MG63 (cell line): ENCODE data around the gene JAG1. TPM values are rescaled to one million over a fixed set of nuclear protein-coding genes. Genes with fewer than 3 reads are reported as not detected.
A peak's percentile ranks its signal among the peaks of the same experiment; 100 is the strongest.

Experiments
- DNase-seq: peaks from one replicate; pipeline ENCODE4 v3.0.0-alpha.2; 2020
- H3K27me3 ChIP-seq: fragments of 250-450 bp; sonication (Bioruptor Pico); 2 replicates; pipeline ENCODE4 v1.5.1; 2020; ENCODE audit warnings: mild to moderate bottlenecking, moderate library complexity
- H3K36me3 ChIP-seq: fragments of 250-450 bp; sonication (Bioruptor Pico); 2 replicates; pipeline ENCODE4 v1.5.1; 2020; ENCODE audit warnings: mild to moderate bottlenecking, moderate library complexity
- H3K4me3 ChIP-seq: fragments of 250-450 bp; sonication (Bioruptor Pico); 2 replicates; pipeline ENCODE4 v1.5.1; 2020; ENCODE audit warnings: mild to moderate bottlenecking, moderate library complexity
- H3K9me3 ChIP-seq: fragments of 250-450 bp; sonication (Bioruptor Pico); 2 replicates; pipeline ENCODE4 v1.5.1; 2020; ENCODE audit warnings: mild to moderate bottlenecking, moderate library complexity
- total RNA-seq: library from RNA; depleted of rRNA; stranded (reverse); fragments of >200 nt; shearing (Covaris generic); gene quantifications from 2 replicates; pipeline ENCODE4 v1.2.3, GENCODE V29; 2014; ENCODE audit warnings: low replicate concordance

Gene JAG1
- total RNA-seq, 1 experiment from 2014 or later: 5.3 TPM

GRCh38 chr20:10651227-10651990 lies 22.4 kb downstream of the JAG1 start:
- no peak for DNase-seq
- H3K27me3 ChIP-seq: no peaks in the 10 kb centered on the region

GRCh38 chr20:10649797-10650160 lies 24.0 kb downstream of the JAG1 start:
- no peaks in the 10 kb centered on the region for H3K27me3 ChIP-seq
- peak; percentile 40 for DNase-seq
- H3K36me3 ChIP-seq: peaks cover 26% of the 10 kb centered on the region
- H3K4me3 ChIP-seq: no peak overlapping the region
- no peaks in the 10 kb centered on the region for H3K9me3 ChIP-seq

More at GRCh38 chr20:10651227-10651990, 22.4 kb downstream of the JAG1 start:
- Histone ChIP-seq H3K9me3 (no peaks in the 10 kb centered on the region), H3K4me3 (no peak overlapping the region), H3K36me3 (peaks cover 26% of the 10 kb centered on the region)

GRCh38 chr20:10649080-10649796 lies 24.6 kb downstream of the JAG1 start:
- Histone ChIP-seq H3K4me3 (no peak overlapping the region), H3K9me3 (no peaks in the 10 kb centered on the region), H3K27me3 (no peaks in the 10 kb centered on the region), H3K36me3 (peaks cover 26% of the 10 kb centered on the region)
- no peak for DNase-seq

GRCh38 chr20:10648651-10649050 lies 25.1 kb downstream of the JAG1 start:
- no peak overlapping the region for H3K4me3 ChIP-seq
- DNase-seq: peak; percentile 49
- H3K9me3 ChIP-seq: no peaks in the 10 kb centered on the region
- peaks cover 26% of the 10 kb centered on the region for H3K36me3 ChIP-seq
- H3K27me3 ChIP-seq: no peaks in the 10 kb centered on the region

- no peak for DNase-seq
- Histone ChIP-seq H3K9me3 (no peaks in the 10 kb centered on the region), H3K36me3 (peaks cover 26% of the 10 kb centered on the region), H3K27me3 (no peaks in the 10 kb centered on the region), H3K4me3 (no peak overlapping the region)
These were observed 25.9 kb downstream of the JAG1 start for GRCh38 chr20:10647909-10648308.

- Histone ChIP-seq H3K9me3 (no peaks in the 10 kb centered on the region), H3K4me3 (no peak overlapping the region), H3K27me3 (no peaks in the 10 kb centered on the region), H3K36me3 (peaks cover 26% of the 10 kb centered on the region)
- DNase-seq: no peak
These were observed 26.3 kb downstream of the JAG1 start for GRCh38 chr20:10647471-10647870.

GRCh38 chr20:10646886-10647420 lies 26.8 kb downstream of the JAG1 start:
- Histone ChIP-seq H3K9me3 (no peaks in the 10 kb centered on the region), H3K36me3 (peaks cover 29% of the 10 kb centered on the region), H3K27me3 (no peaks in the 10 kb centered on the region), H3K4me3 (no peak overlapping the region)
- DNase-seq: no peak

GRCh38 chr20:10646006-10646405 lies 27.8 kb downstream of the JAG1 start:
- Histone ChIP-seq H3K27me3 (no peaks in the 10 kb centered on the region), H3K36me3 (peaks cover 33% of the 10 kb centered on the region), H3K4me3 (no peak overlapping the region), H3K9me3 (no peaks in the 10 kb centered on the region)
- no peak for DNase-seq

- Histone ChIP-seq H3K9me3 (no peaks in the 10 kb centered on the region), H3K36me3 (peaks cover 26% of the 10 kb centered on the region), H3K27me3 (no peaks in the 10 kb centered on the region), H3K4me3 (no peak overlapping the region)
- DNase-seq: no peak
These were observed 28.6 kb downstream of the JAG1 start for GRCh38 chr20:10645205-10645570.

GRCh38 chr20:10644458-10645204 lies 29.2 kb downstream of the JAG1 start:
- Histone ChIP-seq H3K27me3 (no peaks in the 10 kb centered on the region), H3K36me3 (peaks cover 26% of the 10 kb centered on the region), H3K9me3 (no peaks in the 10 kb centered on the region), H3K4me3 (no peak overlapping the region)
- DNase-seq: no peak

- H3K36me3 ChIP-seq: peaks cover 29% of the 10 kb centered on the region
- H3K27me3 ChIP-seq: no peaks in the 10 kb centered on the region
- no peak overlapping the region for H3K4me3 ChIP-seq
- DNase-seq: no peak
- H3K9me3 ChIP-seq: no peaks in the 10 kb centered on the region
These were observed 30.3 kb downstream of the JAG1 start for GRCh38 chr20:10643560-10643873.

- Histone ChIP-seq H3K27me3 (no peaks in the 10 kb centered on the region), H3K36me3 (peaks cover 27% of the 10 kb centered on the region), H3K9me3 (no peaks in the 10 kb centered on the region), H3K4me3 (no peak overlapping the region)
- no peak for DNase-seq
These were observed 30.8 kb downstream of the JAG1 start for GRCh38 chr20:10642856-10643559.

- peaks cover 17% of the 10 kb centered on the region for H3K36me3 ChIP-seq
- DNase-seq: no peak
These were observed 31.9 kb downstream of the JAG1 start for GRCh38 chr20:10641893-10642292.

GRCh38 chr20:10641467-10641866 lies 32.3 kb downstream of the JAG1 start:
- DNase-seq: no peak
- H3K27me3 ChIP-seq: no peaks in the 10 kb centered on the region
- peaks cover 15% of the 10 kb centered on the region; the same call in 1 of the 2 replicates for H3K36me3 ChIP-seq
- no peaks in the 10 kb centered on the region for H3K9me3 ChIP-seq
- H3K4me3 ChIP-seq: no peak overlapping the region

More at GRCh38 chr20:10641893-10642292, 31.9 kb downstream of the JAG1 start:
- Histone ChIP-seq H3K9me3 (no peaks in the 10 kb centered on the region), H3K27me3 (no peaks in the 10 kb centered on the region), H3K4me3 (no peak overlapping the region)

- DNase-seq: no peak
- no peaks in the 10 kb centered on the region for H3K9me3 ChIP-seq
- H3K36me3 ChIP-seq: peaks cover 15% of the 10 kb centered on the region; the same call in 1 of the 2 replicates
- no peaks in the 10 kb centered on the region for H3K27me3 ChIP-seq
- H3K4me3 ChIP-seq: no peak overlapping the region
These were observed 32.9 kb downstream of the JAG1 start for GRCh38 chr20:10640897-10641296.

- peaks cover 15% of the 10 kb centered on the region; the same call in 1 of the 2 replicates for H3K36me3 ChIP-seq
- no peaks in the 10 kb centered on the region for H3K9me3 ChIP-seq
- no peak overlapping the region for H3K4me3 ChIP-seq
- H3K27me3 ChIP-seq: no peaks in the 10 kb centered on the region
- DNase-seq: no peak
These were observed 33.9 kb downstream of the JAG1 start for GRCh38 chr20:10639737-10640556.
